T-cell (primary cell): ENCODE results near the gene TJP2. TPM values are rescaled to one million over a fixed set of nuclear protein-coding genes. Genes with fewer than 3 reads are reported as not detected.
"Not testable (repeated sequence)": the region's sequence is repeated elsewhere in the genome, so short reads cannot be mapped to it uniquely, and the experiment has no call there.

Experiments used
- ATAC-seq, 4 experiments: fragments of 200-7000 bp in 3 of 4; fragments of 150-1000 bp in 1 of 4; cut with Tn5 transposase; replicated peaks in 1 of 4; 1 replicate in 3 of 4; 2 replicates in 1 of 4; pipeline ENCODE4 v1.10.0; 2021; ENCODE audit warnings: moderate library complexity in 3 of 4, mild to moderate bottlenecking in 2 of 4, moderate number of reproducible peaks in 1 of 4
- CTCF ChIA-PET, 2 donors: fragments of 300-600 bp; sonication (Branson Sonifier 250); formaldehyde crosslinking; loops; one replicate each; lab custom pipeline; 2022; ENCODE audit warnings: antibody characterized with exemption in 2 of 2; lab: Charles Lee
- POLR2A ChIA-PET, 2 donors: fragments of 300-600 bp; sonication (Branson Sonifier 250); formaldehyde crosslinking; loops; one replicate each; lab custom pipeline; 2022; ENCODE audit warnings: antibody characterized with exemption in 2 of 2; lab: Charles Lee
- DNase-seq, 35 experiments: peaks; one replicate each; pipeline versions ENCODE4 v3.0.0 to v3.0.0-alpha.2; 2013 to 2023
- H3K27ac ChIP-seq: one replicate; pipeline ENCODE4 v1.5.1; 2013; ENCODE audit warnings: low read length
- H3K27me3 ChIP-seq, 2 experiments: replicated peaks in 1 of 2; 1 replicate in 1 of 2; 2 replicates in 1 of 2; pipeline versions ENCODE4 v1.6.1 to v1.7.0; 2013; ENCODE audit warnings: low read length in 1 of 2, mixed read lengths in 1 of 2; ENCODE audit not compliant: control insufficient read depth in 2 of 2, insufficient read depth in 2 of 2; ENCODE audit errors: extremely low read depth in 1 of 2
- H3K36me3 ChIP-seq, 2 donors: 1 replicate in 1 of 2; 2 replicates in 1 of 2; pipeline versions ENCODE4 v1.6.1 to v1.7.0; 2013; ENCODE audit warnings: low read length in 1 of 2; ENCODE audit not compliant: control insufficient read depth in 2 of 2, insufficient read depth in 1 of 2; ENCODE audit errors: extremely low read depth in 1 of 2
- H3K4me1 ChIP-seq, 2 experiments: 1 replicate in 1 of 2; 2 replicates in 1 of 2; pipeline versions ENCODE4 v1.6.1 to v1.7.0; 2013; ENCODE audit warnings: low read length in 2 of 2, mixed read lengths in 1 of 2; ENCODE audit not compliant: insufficient read depth in 2 of 2, control insufficient read depth in 1 of 2; ENCODE audit errors: extremely low read depth in 1 of 2
- H3K4me3 ChIP-seq, 2 donors: 1 replicate in 1 of 2; 2 replicates in 1 of 2; pipeline versions ENCODE4 v1.5.1 to v1.7.0; 2013; ENCODE audit warnings: mild to moderate bottlenecking in 2 of 2, low read length in 1 of 2, moderate library complexity in 1 of 2; ENCODE audit not compliant: control insufficient read depth in 1 of 2; ENCODE audit errors: extremely low read depth in 1 of 2
- H3K9me3 ChIP-seq: 2 replicates; pipeline ENCODE4 v1.7.0; 2013
- H3K27ac Mint-ChIP-seq, 2 donors: one replicate each; pipeline ENCODE4 v1.8.0; 2020 to 2021; ENCODE audit warnings: mild to moderate bottlenecking in 2 of 2, mixed read lengths in 2 of 2
- H3K27me3 Mint-ChIP-seq, 2 donors: one replicate each; pipeline ENCODE4 v1.8.0; 2021 to 2022; ENCODE audit warnings: mixed read lengths in 2 of 2
- H3K36me3 Mint-ChIP-seq: one replicate; pipeline ENCODE4 v1.8.0; 2021; ENCODE audit warnings: mixed read lengths
- H3K4me1 Mint-ChIP-seq, 3 donors: one replicate each; pipeline ENCODE4 v1.8.0; 2020 to 2022; ENCODE audit warnings: mixed read lengths in 3 of 3, mild to moderate bottlenecking in 1 of 3
- H3K4me3 Mint-ChIP-seq, 3 donors: one replicate each; pipeline ENCODE4 v1.8.0; 2020 to 2022; ENCODE audit warnings: mild to moderate bottlenecking in 3 of 3, mixed read lengths in 3 of 3, moderate library complexity in 3 of 3
- H3K9me3 Mint-ChIP-seq, 3 donors: one replicate each; pipeline ENCODE4 v1.8.0; 2020 to 2022; ENCODE audit warnings: mixed read lengths in 3 of 3
- WGBS: methylation state at CpG from one replicate; pipeline ENCODE4 v1.1.5; 2013; ENCODE audit warnings: missing lambda C conversion rate; ENCODE audit not compliant: insufficient coverage; 5-methylcytosine and 5-hydroxymethylcytosine counted together
- total RNA-seq, 35 experiments: library from RNA in 6 of 35; stranded (reverse) in 6 of 35; fragments of 120-200 nt in 1 of 35; gene quantifications; one replicate each; pipeline versions ENCODE4 v1.2.1 to v1.2.4 and lab custom pipeline; 2013 to 2026

TJP2 gene
- total RNA-seq, 5 donors from 2014 or later (not counting 1 experiment from before 2014, with no cell fraction given) = 6.4 to 10.4 (median 6.6) TPM

GRCh38 chr9:69297300-69297980 lies 123.4 kb downstream of the TJP2 start:
- ChIA-PET POLR2A (no interaction called here), CTCF (no interaction called here)
- Histone ChIP-seq H3K27ac (no peak overlapping the region), H3K4me1 (no peaks in the 10 kb centered on the region), H3K36me3 (no peaks in the 10 kb centered on the region), H3K27me3 (peaks cover 0 to 3% of the 10 kb centered on the region in 2 experiments), H3K9me3 (no peaks in the 10 kb centered on the region), H3K4me3 (no peak overlapping the region)
- no peaks in the 10 kb centered on the region for H3K9me3 Mint-ChIP-seq
- H3K27ac Mint-ChIP-seq = no peak overlapping the region
- H3K4me1 Mint-ChIP-seq = no peaks in the 10 kb centered on the region
- ATAC-seq (no peak), DNase-seq (no peak)
- no peaks in the 10 kb centered on the region for H3K36me3 Mint-ChIP-seq
- 95% methylated on average over 9 of the region's 11 CpGs for WGBS
- no peak overlapping the region for H3K4me3 Mint-ChIP-seq
- H3K27me3 Mint-ChIP-seq = peaks cover 0 to 4% of the 10 kb centered on the region in 2 donors

GRCh38 chr9:69299315-69299714 lies 125.2 kb downstream of the TJP2 start:
- no CpG with 5 or more reads among the region's 1 CpG for WGBS
- CTCF ChIA-PET = interaction anchor here in 1 of 2 donors (0.6 kb wide), 1 partner anchor 600 kb away, joined by 3 read pairs; no protein-coding TSS in a partner anchor
- Histone ChIP-seq H3K27me3 (peaks cover 0 to 3% of the 10 kb centered on the region in 2 experiments), H3K4me1 (no peaks in the 10 kb centered on the region), H3K36me3 (no peaks in the 10 kb centered on the region), H3K4me3 (no peak overlapping the region), H3K9me3 (no peaks in the 10 kb centered on the region), H3K27ac (no peak overlapping the region)
- no peaks in the 10 kb centered on the region for H3K36me3 Mint-ChIP-seq
- H3K27me3 Mint-ChIP-seq = peaks cover 0 to 4% of the 10 kb centered on the region in 2 donors
- ATAC-seq (no peak), DNase-seq (no peak)
- no peaks in the 10 kb centered on the region for H3K9me3 Mint-ChIP-seq
- no peaks in the 10 kb centered on the region for H3K4me1 Mint-ChIP-seq
- no peak overlapping the region for H3K27ac Mint-ChIP-seq
- H3K4me3 Mint-ChIP-seq = no peak overlapping the region
- POLR2A ChIA-PET = no interaction called here

GRCh38 chr9:69299826-69300225 lies 125.7 kb downstream of the TJP2 start:
- no peaks in the 10 kb centered on the region for H3K36me3 Mint-ChIP-seq
- H3K4me3 Mint-ChIP-seq = no peak overlapping the region

GRCh38 chr9:69303331-69303730 lies 129.3 kb downstream of the TJP2 start:
- H3K27me3 ChIP-seq = no peaks in the 10 kb centered on the region
- no peaks in the 10 kb centered on the region for H3K4me1 ChIP-seq
- peaks cover 2 to 12% of the 10 kb centered on the region in 2 donors for H3K27me3 Mint-ChIP-seq
- H3K9me3 ChIP-seq = no peaks in the 10 kb centered on the region
- no peaks in the 10 kb centered on the region for H3K9me3 Mint-ChIP-seq
- no peak overlapping the region for H3K27ac ChIP-seq
- POLR2A ChIA-PET = no interaction called here
- H3K4me3 Mint-ChIP-seq = no peak overlapping the region
- H3K4me1 Mint-ChIP-seq = no peaks in the 10 kb centered on the region
- DNase-seq (no peak), ATAC-seq (no peak)
- CTCF ChIA-PET = no interaction called here
- H3K4me3 ChIP-seq = no peak overlapping the region
- no peaks in the 10 kb centered on the region for H3K36me3 Mint-ChIP-seq
- WGBS = 80% methylated on average over 2 of the region's 2 CpGs
- H3K27ac Mint-ChIP-seq = no peak overlapping the region
- H3K36me3 ChIP-seq = no peaks in the 10 kb centered on the region

More at GRCh38 chr9:69299826-69300225, 125.7 kb downstream of the TJP2 start:
- Histone ChIP-seq H3K4me1 (no peaks in the 10 kb centered on the region), H3K27me3 (peaks cover 0 to 3% of the 10 kb centered on the region in 2 experiments), H3K36me3 (no peaks in the 10 kb centered on the region), H3K4me3 (no peak overlapping the region), H3K9me3 (no peaks in the 10 kb centered on the region), H3K27ac (no peak overlapping the region)
- H3K27ac Mint-ChIP-seq = no peak overlapping the region
- H3K4me1 Mint-ChIP-seq = no peaks in the 10 kb centered on the region
- DNase-seq (no peak), ATAC-seq (no peak)
- ChIA-PET POLR2A (no interaction called here), CTCF (interaction anchor here in 1 of 2 donors (0.6 kb wide), 1 partner anchor 599 kb away, joined by 3 read pairs; no protein-coding TSS in a partner anchor)
- H3K27me3 Mint-ChIP-seq = peaks cover 0 to 2% of the 10 kb centered on the region in 2 donors
- WGBS = 38% methylated on average over 1 of the region's 1 CpG
- H3K9me3 Mint-ChIP-seq = no peaks in the 10 kb centered on the region

GRCh38 chr9:69306895-69307445 lies 132.9 kb downstream of the TJP2 start:
- H3K9me3 Mint-ChIP-seq, H3K4me1 ChIP-seq, H3K4me3 ChIP-seq, H3K36me3 ChIP-seq, H3K4me1 Mint-ChIP-seq, POLR2A ChIA-PET, H3K27ac Mint-ChIP-seq, DNase-seq, H3K4me3 Mint-ChIP-seq, H3K27me3 ChIP-seq, ATAC-seq, H3K27ac ChIP-seq, CTCF ChIA-PET, H3K9me3 ChIP-seq, H3K36me3 Mint-ChIP-seq: not testable (repeated sequence)
- H3K27me3 Mint-ChIP-seq = peaks cover 4 to 21% of the 10 kb centered on the region in 2 donors
- 94% methylated on average over 2 of the region's 5 CpGs for WGBS

GRCh38 chr9:69307446-69308205 lies 133.5 kb downstream of the TJP2 start:
- no peak for ATAC-seq
- no peaks in the 10 kb centered on the region for H3K9me3 ChIP-seq
- CTCF ChIA-PET = no interaction called here
- Mint-ChIP-seq H3K4me3 (no peak overlapping the region), H3K4me1 (no peaks in the 10 kb centered on the region), H3K27me3 (peaks cover 5 to 21% of the 10 kb centered on the region in 2 donors), H3K36me3 (no peaks in the 10 kb centered on the region), H3K9me3 (peaks cover 6 to 8% (median 7%) of the 10 kb centered on the region in 3 donors), H3K27ac (no peak overlapping the region)
- DNase-seq = no peak
- no peak overlapping the region for H3K27ac ChIP-seq
- POLR2A ChIA-PET = no interaction called here
- no peaks in the 10 kb centered on the region for H3K4me1 ChIP-seq
- no peak overlapping the region for H3K4me3 ChIP-seq
- H3K36me3 ChIP-seq = no peaks in the 10 kb centered on the region
- 83% methylated on average over 5 of the region's 5 CpGs for WGBS
- no peaks in the 10 kb centered on the region for H3K27me3 ChIP-seq
